Mammary epithelial cell (primary cell): ENCODE results near the gene NTMT1.

ENCODE experiments used
- EZH2 ChIP-seq: IDR thresholded peaks from 2 replicates; pipeline ENCODE4 v1.6.1; 2012; ENCODE audit warnings: low read length, inconsistent platforms, borderline replicate concordance
- TF ChIP-seq, protein P1 (sequence below), 2 donors: IDR thresholded peaks in 1 of 2; conservative IDR thresholded peaks in 1 of 2; 2 replicates each; pipeline ENCODE4 v1.5.1; 2011 to 2012; ENCODE audit warnings: inconsistent platforms in 2 of 2, low read length in 2 of 2, mild to moderate bottlenecking in 2 of 2, control low read depth in 1 of 2, low read depth in 1 of 2; ENCODE audit not compliant: insufficient read depth in 1 of 2; ENCODE audit errors: extremely low read depth in 1 of 2

DNA sequence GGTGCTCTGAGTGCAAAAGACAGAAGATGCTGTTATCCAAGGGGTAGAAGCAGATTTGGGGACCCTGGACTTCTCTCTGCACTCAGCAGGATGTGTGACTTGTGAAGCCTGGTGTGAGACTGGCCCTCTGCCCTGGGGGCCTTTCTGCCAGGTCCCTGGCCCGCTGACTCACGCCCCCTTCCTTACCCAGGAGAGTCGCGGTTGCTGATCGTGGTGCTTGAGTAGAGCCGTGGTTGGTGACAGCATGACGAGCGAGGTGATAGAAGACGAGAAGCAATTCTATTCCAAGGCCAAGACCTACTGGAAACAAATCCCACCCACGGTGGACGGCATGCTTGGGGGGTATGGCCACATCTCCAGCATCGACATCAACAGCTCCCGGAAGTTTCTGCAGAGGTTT is 6.5 kb downstream of the NTMT1 start:
- TF ChIP-seq, protein P1, sequence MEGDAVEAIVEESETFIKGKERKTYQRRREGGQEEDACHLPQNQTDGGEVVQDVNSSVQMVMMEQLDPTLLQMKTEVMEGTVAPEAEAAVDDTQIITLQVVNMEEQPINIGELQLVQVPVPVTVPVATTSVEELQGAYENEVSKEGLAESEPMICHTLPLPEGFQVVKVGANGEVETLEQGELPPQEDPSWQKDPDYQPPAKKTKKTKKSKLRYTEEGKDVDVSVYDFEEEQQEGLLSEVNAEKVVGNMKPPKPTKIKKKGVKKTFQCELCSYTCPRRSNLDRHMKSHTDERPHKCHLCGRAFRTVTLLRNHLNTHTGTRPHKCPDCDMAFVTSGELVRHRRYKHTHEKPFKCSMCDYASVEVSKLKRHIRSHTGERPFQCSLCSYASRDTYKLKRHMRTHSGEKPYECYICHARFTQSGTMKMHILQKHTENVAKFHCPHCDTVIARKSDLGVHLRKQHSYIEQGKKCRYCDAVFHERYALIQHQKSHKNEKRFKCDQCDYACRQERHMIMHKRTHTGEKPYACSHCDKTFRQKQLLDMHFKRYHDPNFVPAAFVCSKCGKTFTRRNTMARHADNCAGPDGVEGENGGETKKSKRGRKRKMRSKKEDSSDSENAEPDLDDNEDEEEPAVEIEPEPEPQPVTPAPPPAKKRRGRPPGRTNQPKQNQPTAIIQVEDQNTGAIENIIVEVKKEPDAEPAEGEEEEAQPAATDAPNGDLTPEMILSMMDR (conservative IDR thresholded peaks at IDR 0.05 in 1 of 2, IDR thresholded peaks at IDR 0.05 in 1 of 2; ENCODE audit: extremely low read depth in 1 of 2, insufficient read depth in 1 of 2, low read depth in 1 of 2, low read length in 2 of 2) = no peak
- TF ChIP-seq EZH2 = no peak
